CD4-positive, alpha-beta T cell treated with Interleukin-12 subunit alpha and Interleukin-12 subunit beta, for 1 hour (primary cell): Measurements from ENCODE around the gene CD99L2.

Source experiments
- DNase-seq: peaks from one replicate; pipeline ENCODE4 v3.0.0-alpha.2; 2020

CD99L2 gene

DNA sequence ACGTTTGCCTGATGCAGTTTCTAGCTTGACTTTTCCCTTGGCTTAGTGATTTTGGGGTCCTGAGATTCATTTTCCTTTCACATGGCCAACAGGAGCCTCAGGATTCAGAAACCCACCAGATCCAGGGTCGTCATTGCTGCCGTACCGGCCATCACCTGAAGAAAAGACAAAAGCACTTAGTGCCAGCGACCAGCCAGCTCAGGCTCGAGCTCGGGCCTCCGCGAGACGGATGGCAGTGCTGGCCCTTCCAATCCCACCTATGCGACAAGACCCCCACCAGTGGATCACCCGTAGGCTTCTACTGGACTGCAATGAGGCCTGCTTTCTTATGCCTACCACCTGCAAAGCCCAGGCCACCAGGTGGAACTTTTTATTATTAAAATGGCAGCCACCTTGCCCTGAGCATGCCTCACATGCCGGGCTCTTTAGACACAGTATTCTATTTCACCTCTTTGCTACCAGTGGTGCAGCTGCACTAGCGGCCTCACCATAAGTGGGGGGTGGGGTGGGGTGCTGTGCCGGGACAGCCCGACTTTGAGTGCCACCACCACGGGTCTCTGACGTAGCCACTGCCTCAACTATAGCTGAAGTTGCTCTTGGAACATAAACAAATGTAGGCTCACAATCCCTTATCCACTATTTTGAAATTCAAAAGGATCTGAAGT lies 121.0 kb downstream of the CD99L2 start:
- DNase-seq, result no peak

DNA sequence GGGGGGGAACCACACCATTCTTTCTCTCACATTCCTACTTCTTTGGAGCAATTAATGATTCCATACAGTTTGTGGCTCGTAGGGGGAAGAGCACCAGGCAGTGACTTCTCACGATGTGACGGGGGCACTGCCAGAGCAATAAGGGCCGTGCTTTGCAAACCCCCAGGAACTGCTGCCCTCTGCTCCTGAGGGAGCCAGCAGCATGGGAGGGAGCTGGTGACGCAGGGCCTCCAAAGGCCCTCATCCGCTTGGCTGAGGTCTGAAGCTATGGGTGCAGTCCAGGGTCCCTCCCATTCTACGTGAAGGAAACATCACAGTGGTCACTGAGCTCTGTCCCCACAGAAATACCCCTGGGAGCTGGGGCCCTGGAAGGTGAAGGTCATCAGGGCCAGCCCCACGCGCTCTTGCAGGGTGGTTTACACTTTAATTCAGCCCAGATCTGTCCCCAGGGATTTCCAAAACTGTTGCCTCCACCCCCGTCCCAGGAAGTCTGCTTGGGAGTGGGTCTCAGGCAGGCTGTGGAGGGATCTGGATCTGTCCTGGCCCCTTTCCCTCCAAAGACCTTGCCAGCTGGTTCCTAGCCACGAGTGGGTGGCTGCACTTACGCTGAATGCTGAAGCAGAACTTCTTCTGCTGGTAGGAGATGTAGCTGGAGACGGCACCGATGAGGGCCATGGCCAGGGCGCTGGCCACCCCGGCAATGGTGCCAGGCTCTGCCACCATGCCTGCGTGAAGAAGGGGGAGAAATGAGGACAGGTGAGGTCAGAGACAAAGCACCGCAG lies 122.7 kb downstream of the CD99L2 start:
- no peak for DNase-seq

- no peak for DNase-seq
These were observed 123.5 kb downstream of the CD99L2 start for GRCh38 chrX:150774798-150775568.

GRCh38 chrX:150773634-150774033 lies 124.8 kb downstream of the CD99L2 start:
- no peak for DNase-seq

- no peak for DNase-seq
These were observed 125.4 kb downstream of the CD99L2 start for GRCh38 chrX:150773117-150773516.

DNA sequence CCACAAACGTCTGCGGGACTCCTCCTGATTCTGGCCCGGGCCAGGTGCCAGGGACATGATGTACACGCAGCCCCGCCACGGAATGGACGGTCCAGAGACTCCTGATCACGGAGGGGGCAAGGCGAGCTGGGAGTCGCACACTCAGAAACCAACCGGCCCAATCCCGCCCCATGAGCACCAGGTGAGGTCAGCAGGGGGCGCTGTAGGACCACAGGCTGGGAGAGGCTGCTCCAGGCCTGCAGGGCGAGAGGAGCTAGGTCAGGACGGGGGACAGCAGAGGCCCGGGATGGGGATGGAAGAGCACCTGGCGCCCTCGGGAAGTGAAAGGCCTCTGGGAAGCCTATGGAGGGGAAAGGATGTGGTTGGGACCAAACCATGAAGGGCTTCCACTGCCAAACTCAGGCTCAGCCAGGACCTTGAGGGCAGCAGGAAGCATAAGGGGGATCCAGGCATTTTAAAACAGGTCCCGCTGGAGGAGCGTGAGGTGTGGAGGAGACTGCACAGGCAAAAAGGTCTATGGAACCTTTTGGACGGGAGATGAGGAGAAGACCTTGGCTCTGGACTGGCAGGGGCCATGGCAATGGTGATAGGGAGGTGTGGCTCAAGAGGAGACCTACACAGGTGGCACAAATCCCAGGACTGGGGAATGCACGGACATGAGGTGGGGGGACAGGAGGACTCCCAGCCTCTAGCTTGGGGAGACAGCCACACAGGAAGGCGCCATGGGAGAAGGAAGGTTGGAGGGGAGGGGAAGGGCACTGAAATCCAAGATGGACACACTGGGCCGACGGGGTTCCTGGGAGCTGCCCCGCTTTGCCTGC lies 126.1 kb downstream of the CD99L2 start:
- peak; percentile 63 for DNase-seq

GRCh38 chrX:150771116-150771515 lies 127.4 kb downstream of the CD99L2 start:
- no peak for DNase-seq

- DNase-seq, result no peak
These were observed 127.8 kb downstream of the CD99L2 start for GRCh38 chrX:150770623-150771022.

DNA sequence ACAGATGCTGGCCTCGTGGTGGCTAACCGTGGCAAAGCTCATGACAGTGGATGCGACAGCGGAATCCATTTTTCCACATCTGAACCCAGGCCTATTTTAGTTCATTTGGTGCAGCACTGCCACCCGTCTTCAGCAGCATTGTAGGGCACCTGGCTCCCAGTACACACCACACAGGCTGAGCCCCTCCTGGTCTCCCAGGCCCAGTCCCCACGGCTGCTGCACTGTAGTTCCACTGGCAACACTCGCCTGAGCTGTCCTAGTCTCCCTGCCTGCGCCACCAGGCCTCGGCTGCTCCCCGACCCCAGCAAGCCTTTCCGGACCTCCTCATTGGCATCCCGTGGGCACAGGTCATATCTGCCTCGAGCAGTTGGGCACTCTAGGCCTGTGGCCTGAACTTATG lies 129.1 kb downstream of the CD99L2 start:
- DNase-seq, result no peak

DNA sequence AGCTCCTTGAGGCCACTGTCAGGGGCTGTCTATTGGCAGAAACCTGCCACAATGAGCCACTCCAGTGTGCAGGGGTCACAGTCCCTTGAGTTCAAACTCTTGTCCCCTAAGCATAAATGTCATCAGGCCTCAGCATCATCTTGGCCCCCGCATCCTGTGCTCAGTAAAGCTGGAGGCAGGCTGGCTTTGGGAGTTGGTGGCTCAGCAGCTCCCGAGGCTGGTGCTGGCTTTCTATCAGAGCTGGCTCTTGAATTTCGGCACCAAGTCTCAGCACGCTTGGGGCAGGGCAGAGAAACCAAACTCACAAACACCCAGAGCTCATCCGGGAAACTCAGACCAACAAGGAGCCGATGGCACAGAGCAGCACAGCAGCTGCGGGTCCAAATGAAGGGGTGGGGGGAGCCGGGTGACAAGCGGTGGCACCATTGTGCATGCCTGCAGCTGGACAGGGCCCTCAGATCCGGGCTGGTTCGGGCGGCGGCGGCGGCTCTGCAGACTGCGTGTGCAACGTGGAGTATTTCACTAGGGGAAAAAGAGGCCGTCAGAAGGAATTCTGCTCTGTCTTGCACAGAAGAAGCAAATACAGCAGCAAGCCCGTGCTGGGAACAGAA lies 129.8 kb downstream of the CD99L2 start:
- DNase-seq, result no peak

- DNase-seq, result no peak
These were observed 130.4 kb downstream of the CD99L2 start for GRCh38 chrX:150768132-150768485.

- no peak for DNase-seq
These were observed 130.9 kb downstream of the CD99L2 start for GRCh38 chrX:150767475-150768131.

DNA sequence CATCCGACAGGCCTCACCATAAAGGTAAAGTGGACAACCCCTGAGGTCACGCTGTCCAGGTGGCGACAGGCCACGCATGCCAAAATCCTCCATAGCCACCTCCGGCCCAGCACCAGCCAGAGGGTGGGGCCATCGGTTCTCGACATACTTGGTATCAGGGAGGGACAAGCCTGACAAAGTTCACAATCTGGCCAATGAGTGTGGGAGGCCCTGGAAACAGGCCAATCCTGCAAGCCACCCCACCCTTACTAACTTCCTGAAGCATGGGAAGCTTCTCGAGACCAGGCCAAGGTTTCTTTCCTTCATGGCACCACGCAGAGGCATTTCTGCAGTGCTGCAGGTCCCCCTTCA lies 131.4 kb downstream of the CD99L2 start:
- DNase-seq, result no peak

- no peak for DNase-seq
These were observed 132.0 kb downstream of the CD99L2 start for GRCh38 chrX:150766351-150767044.

DNA sequence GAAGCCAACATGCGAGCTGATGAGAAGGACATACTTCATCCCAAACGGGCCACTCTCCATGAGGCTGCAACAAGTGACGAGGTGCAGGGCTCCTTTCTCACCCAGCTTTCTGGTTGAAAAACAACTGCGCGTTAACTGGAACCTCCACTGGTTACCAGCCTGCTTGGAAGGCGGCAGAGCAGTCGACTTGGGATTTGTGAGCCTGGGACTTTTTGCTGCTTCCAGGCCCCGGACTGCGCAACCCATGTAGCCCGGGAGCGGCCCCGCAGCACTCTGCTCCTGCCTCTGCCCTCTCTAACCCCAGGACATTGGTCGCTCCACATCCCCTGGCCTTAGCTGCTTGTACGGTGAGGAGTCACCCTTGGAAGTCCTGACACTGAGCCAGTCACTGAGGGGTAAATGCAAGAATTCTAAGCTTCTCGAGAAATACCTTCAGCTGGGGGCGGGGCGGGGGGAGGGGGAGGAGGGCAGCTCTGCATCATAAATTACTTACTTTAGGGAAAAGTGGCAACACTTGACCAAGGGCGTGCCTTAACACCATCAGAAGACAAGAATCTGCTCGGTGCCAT lies 132.6 kb downstream of the CD99L2 start:
- DNase-seq, result no peak

DNA sequence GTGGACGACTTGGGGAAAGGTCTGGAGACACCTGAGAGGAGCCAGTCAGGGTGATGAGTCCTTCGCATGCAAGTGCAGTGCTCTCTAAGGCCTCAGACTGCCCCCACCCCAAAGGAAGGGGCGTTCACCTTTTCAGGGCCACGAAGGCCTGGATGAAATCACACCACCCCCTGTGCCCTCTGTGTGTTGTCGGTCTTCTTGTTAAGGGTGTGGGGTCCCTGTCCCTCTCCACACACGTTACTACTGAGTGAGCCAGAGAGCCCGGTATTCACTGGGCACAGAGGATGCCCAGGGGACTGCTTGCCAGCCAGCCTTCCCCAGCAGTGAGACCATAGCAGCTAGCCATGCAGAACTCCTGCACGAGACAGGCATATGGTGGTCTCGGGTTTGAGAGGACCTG lies 133.2 kb downstream of the CD99L2 start:
- no peak for DNase-seq

DNA sequence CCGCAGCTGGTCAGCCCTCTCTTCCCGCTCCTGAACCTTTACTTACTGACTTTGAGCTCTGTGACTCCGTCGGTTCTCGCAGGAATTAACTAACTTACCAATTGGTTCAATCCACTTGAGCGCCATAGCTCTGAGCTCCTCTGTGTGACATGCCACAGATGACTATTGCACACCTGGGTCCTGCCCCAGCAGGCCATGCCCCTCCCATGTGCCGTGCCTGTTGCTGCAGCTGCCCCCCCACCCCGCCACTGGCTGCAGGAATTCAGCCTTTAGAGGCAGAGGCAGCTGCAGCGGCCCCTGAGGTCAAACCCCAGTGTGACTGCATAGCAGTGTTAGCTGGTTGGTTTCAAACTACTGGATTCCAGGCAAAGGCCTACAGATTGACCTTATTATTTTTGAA lies 134.7 kb downstream of the CD99L2 start:
- DNase-seq, result no peak

- DNase-seq, result no peak
These were observed 135.1 kb downstream of the CD99L2 start for GRCh38 chrX:150763303-150763797.

DNA sequence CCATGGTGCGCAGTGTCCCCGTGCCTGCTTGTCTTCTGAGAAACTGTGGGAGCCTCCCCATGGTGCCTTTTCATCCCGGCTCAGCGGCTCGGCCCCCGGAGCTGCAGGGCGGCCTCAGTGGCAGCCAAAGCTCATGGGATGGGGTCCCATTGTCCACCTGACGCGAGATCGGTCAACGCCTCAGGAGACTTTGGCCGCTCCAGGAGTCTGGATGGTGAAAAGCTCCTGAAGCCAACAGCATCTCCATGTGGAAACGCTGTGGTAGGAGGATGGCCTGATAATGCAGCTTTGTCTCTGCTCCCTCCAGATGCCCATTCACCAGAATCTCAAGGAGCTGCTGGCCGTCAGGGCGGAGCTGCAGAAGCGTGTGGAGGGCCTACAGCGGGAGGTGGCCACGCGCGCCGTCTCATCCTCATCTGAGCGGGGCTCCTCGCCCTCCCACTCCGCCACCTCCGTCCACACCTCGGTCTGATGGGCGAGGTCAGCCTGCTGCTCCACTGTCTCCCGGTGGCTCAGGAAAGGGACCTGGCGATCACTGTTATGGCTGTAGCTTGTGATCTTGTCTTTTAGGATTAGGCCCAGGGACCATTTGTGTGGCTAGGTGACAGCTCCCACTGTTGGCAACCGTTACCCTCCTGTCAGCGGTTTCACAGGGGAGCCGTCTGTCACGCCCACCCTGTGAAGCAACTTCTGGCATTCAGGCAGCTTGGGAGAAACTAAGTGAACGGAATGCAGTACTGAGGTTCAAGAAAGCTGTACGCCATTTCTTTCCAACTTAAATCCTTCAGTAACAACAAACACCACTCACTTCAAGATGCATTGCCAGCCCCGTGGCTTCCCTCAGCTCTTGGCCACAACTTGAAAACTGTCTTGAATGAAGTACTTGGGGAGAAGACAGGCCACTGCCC lies 136.0 kb downstream of the CD99L2 start:
- DNase-seq, result no peak

- no peak for DNase-seq
These were observed 136.7 kb downstream of the CD99L2 start for GRCh38 chrX:150761819-150762216.
